Activated T-helper 1 cell treated with anti-CD3 and anti-CD28 coated beads, Interleukin-2, amount 50 U/mL, for 16 hours (primary cell): ENCODE data around the gene CLCN7.

Experiments used
- DNase-seq, 2 donors: peaks; one replicate each; pipeline ENCODE4 v3.0.0-alpha.2; 2020; ENCODE audit warnings: low read depth in 1 of 2, low spot score in 1 of 2

CLCN7 gene

GRCh38 chr16:1474796-1475551, at the start of gene CLCN7:
TSS of gene CLCN7 (minus strand) at chr16:1475028. CDS start at chr16:1474974, 54 bp downstream.
- peak; percentile 72 to 79 for DNase-seq

GRCh38 chr16:1524366-1524765, 49.5 kb upstream of the CLCN7 start:
- DNase-seq: no peak

DNA sequence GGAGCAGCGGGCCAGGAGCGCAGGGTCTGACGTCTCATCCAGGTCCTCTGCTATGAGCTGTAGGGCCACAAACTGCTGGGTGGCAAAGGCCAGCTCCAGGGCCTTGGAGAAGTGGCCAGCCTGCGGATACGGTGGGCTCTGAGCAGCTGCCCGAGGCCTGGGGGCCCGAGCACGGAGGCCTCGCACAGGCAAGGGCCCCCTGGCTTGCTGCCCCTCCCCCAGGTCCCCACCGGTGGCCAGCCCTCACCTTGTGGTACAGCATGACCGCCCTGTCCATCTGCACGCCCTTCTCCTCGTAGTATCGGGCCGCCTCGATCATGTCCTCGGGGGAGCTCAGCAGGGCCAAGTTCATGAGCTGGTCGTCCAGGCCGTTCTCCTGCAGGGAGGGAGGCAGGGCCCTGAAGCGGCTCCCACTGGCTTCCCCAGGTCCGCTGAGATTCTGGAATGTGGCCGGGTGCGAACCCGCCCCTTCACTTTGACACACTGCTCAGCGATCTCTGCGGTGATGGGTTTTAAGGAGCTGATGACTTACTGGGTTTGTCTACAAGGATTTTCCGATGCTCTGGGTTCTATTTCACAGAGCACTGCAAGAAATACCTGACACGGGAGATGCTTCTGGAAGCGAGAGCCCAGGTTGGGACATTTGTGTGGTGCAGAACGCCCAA, 48.9 kb upstream of the CLCN7 start:
- no peak for DNase-seq

DNA sequence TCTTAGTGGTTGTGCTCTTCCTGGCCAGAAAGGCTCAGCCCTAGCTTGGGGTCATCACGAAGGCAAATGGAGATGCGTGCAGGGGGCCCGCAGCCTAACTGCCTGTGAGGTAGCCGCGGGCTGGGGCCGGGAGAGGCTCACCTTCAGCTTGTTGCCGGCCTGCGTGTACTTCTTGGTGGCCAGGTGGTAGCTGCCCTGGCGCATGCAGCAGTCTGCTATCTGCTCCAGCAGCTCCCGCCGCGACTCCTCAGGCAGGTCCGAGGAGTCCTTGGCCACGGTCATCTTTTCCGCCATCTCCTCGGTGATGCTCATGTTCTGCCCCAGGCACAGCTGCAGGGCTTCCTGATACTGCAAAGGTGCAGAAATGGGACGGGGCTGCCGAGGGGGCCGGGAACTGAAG, 45.6 kb upstream of the CLCN7 start:
- DNase-seq: no peak

DNA sequence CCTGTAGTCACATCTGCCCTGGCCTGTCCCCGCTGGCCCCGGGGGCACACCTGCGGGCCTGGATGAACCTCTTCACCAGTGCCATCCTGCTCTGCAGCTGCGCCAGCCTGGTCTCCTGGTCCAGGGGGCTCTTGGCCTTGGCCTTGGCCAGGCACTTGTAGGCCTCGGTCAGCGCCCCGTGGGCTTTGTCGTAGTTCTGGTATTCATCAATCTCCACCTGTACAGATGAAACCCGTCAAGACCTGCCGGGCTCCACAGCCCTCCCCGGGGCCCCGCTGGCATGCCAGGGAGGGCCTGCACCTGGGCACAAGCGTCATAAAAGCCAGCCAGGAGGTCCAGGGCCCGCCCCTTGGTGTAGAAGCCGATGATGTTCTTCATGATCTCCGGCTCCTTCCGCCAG, 45.0 kb upstream of the CLCN7 start:
- no peak for DNase-seq

DNA sequence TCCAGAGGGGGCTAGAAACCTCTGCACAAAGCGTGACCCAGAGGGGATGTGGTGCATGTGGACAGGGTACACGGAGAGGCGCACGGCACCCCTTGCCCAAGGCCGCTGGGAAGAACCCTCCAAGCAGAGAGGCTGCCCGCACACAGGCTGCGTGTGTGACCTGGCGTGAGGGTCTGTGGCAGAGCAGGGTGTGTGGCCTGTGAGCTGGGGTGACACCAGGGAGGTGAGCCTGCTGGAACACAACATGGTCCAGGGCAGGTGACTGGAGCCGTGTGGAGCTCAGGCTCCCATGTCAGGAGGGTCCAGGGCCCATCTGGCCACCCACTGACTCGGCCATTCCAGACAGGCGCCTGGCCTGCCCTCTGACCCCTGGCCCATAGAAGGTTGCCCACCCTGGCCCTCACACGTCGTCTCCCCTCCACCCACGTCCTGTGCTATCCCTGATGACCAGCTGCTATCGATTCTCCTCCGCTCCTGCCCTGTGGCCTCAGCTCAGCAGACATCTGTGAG, 43.9 kb upstream of the CLCN7 start:
- DNase-seq: no peak

GRCh38 chr16:1514507-1514906, 39.7 kb upstream of the CLCN7 start:
- no peak for DNase-seq

DNA sequence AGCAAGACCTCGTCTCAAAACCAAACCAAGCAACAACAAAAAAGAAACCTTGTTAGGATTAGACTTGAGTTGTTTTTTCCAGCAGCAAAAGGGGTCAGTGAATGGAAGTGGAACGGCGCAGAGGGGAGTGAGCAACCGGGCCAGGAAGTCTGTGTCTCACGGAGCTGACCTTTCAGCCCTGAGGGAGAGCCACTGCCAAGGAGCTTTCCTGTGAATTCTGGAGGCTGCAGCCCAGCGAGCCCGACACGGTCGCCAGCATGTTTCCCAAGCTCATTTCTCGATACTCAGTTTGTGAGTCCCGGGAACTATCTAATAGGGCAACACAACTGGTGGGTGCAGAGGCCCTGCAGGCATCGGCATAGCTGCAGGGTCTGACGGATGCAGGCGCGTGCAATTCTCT, 37.9 kb upstream of the CLCN7 start:
- DNase-seq: no peak

- DNase-seq: no peak
Observed at GRCh38 chr16:1511662-1512569, 37.1 kb upstream of the CLCN7 start.

DNA sequence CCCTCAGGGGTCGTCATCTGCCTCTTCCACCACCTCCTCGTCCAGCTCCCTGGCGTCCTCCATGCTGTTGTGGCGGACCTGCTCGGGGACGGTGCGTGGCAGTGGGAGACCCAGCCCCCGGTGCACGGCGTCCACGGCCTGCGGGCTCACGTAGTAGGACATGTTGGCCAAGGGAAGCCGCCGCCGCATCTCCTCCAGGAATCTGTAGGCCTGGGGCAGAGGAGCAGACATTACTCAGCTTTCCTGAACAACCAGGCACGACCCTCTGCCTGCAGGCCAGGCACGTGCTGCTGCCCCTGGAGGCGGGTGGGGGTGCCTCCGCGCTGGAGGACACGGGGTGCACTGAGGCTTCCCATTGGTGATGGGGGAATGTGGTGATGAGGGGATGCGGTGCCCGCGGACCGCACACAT, 36.1 kb upstream of the CLCN7 start:
- no peak for DNase-seq

GRCh38 chr16:1510272-1510671, 35.4 kb upstream of the CLCN7 start:
- no peak for DNase-seq

DNA sequence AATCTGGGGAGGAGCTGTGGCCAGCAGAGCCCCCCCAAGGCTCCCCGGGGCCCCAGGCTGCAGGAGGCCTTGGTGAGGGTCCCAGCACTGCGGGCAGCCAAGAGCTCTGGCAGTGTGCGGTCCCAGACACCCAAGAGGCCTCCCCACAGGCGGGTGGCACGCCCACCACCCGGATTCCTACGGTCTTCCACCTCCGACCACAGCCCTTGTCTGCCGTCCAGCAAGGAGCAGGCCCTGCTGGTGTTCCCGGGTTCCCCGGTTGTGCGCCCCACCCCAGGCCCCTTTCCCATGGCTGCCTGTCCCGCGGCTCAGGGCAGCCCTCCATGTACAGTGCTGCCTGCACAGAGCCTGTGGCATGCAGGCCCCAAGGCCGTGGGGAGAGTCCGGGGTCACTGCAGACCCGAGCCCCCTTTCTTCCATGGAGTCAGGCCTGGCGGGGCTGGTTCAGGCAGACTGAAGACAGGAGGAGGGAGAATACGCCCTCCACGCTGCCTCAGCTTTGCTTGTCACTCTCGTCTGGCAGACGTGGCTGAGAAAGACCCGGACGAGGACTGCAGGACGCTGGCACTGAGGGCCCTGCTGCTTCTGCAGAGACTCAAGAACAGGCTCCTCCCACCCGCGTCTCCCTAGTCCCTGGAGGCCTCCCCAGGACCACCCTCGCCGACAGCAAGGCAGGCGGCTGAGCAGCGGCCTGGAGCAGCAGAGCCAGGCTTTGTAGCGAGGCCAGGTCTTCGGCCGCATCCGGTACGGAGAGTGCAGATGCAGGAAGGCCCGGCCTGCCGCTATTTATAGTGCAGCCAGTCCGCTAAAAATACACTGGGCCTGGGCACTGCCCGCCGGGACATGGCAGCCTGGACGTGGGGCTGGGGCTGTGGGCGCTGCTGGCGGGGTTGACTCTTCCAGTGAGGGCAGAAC, 34.7 kb upstream of the CLCN7 start:
- no peak for DNase-seq

- no peak for DNase-seq
Observed at GRCh38 chr16:1508494-1509187, 33.8 kb upstream of the CLCN7 start.

DNA sequence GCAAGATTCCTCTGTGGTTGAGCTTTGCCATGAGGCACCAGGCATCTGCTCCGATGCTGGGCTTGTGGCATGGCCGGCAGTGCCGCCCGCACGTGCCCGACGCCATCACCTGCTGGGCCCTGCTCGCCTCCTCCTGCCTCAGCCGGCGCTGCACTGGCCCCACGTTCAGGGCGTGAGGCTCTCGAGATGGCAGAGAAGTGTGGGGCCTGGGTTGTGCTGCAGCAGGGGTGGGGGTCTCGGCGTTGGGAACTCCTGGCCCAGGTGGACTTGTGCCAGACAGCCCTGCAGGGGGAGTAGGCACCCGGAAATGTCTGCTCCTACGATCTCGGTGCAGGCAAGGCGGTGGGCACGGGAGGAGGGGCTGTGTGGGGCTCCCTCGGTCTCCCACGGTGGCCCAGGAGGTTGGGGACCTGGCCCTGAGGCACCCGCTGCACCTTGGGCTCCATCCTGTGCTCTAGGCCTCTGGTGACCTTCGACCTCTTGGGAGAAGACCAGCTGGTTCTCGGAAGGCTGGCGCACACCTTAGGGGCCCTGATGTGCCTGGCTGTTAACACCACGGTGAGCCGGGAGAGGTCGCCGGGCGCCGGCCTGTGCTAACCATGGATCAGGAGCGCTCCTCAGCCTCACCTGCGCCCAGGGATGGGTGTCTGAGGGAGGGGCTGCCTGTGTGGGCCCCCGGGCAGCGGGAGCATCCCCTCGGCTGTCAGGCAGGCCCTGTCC, 31.8 kb upstream of the CLCN7 start:
- DNase-seq: no peak

- no peak for DNase-seq
Observed at GRCh38 chr16:1505912-1506311, 31.1 kb upstream of the CLCN7 start.

DNA sequence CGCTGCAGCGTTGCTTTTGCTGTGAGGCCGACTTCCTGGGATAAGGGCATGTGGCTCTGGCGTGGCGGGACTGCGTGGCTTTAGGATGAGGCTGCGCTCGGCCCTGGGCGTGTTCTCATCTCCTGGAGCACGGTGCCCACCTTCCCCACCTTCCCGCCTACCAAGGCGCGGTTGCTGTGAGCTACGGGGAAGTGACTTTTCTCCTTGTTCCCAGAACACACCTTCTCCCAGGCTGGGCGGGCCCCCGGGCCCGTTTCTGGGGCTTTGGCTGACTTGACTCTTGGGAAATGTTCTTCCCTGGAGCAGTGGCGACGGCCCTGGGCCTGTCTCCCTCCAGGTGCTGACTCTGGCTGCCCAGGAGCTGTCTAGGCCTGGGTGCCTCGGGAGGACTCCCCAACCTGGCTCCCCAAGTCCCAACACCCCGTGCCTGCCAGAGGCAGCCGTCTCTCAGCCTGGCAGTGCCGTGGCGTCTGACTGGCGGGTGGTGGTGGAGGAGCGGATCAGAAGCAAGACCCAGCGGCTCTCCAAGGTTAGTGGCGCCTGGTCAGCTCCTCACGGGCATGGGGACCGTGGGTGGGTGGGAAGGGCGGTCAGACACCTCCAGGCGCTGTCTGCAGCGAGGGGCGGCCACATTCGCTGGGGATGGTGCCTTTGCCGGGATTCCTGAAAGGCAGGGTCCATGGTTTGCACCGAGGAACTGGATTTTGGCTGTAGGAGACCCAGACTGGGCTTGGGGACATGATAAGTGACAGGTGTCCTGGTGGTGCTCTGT, 30.4 kb upstream of the CLCN7 start:
- DNase-seq: no peak

GRCh38 chr16:1503110-1503955, 28.5 kb upstream of the CLCN7 start:
- no peak for DNase-seq
